Body of pancreas (tissue), 4 donors: ENCODE results near the gene FADS3. TPM values are rescaled to one million over a fixed set of nuclear protein-coding genes. Genes with fewer than 3 reads are reported as not detected.
A peak's percentile ranks its signal among the peaks of the same experiment; 100 is the strongest.

Source experiments
- ATAC-seq: fragments of 150-250 bp; one replicate; pipeline ENCODE4 v1.9.1; 2016
- DNase-seq, 4 donors: peaks; one replicate each; pipeline ENCODE4 v3.0.0-alpha.2; 2019
- H3K27ac ChIP-seq, 4 donors: fragments of 200-600 bp; sonication (generic); 1 replicate in 3 of 4; 2 replicates in 1 of 4; pipeline versions ENCODE4 v1.5.1 to v1.6.1; 2016 to 2019; ENCODE audit warnings: mild to moderate bottlenecking in 1 of 4, mixed read lengths in 1 of 4, moderate library complexity in 1 of 4
- H3K27me3 ChIP-seq, 2 donors: fragments of 200-600 bp; sonication (generic); one replicate each; pipeline ENCODE4 v1.6.0; 2016; ENCODE audit warnings: mild to moderate bottlenecking in 1 of 2
- H3K36me3 ChIP-seq, 2 donors: fragments of 200-600 bp; sonication (generic); replicated peaks in 1 of 2; 2 replicates each; pipeline ENCODE4 v1.5.1; 2016; ENCODE audit warnings: low read depth in 2 of 2; ENCODE audit not compliant: insufficient read depth in 1 of 2
- H3K4me1 ChIP-seq: fragments of 200-600 bp; sonication (generic); one replicate; pipeline ENCODE4 v1.6.0; 2016
- H3K4me3 ChIP-seq, 2 donors: fragments of 200-600 bp; sonication (generic); 1 replicate in 1 of 2; 2 replicates in 1 of 2; pipeline ENCODE4 v1.5.1; 2016 to 2019
- H3K9me3 ChIP-seq, 3 donors: fragments of 200-600 bp; sonication (generic); 1 replicate in 2 of 3; 2 replicates in 1 of 3; pipeline ENCODE4 v1.5.1; 2016
- POLR2A ChIP-seq, 3 donors: fragments of 450-650 bp; IDR thresholded peaks; one replicate each; pipeline ENCODE4 v1.6.1; 2016; ENCODE audit warnings: antibody characterized with exemption in 3 of 3, mild to moderate bottlenecking in 2 of 3
- WGBS, 2 donors: methylation state at CpG; one replicate each; pipeline ENCODE4 v1.1.5; 2017; 5-methylcytosine and 5-hydroxymethylcytosine counted together
- intact Hi-C: fragments of 100-400 bp; cut with DNase I; formaldehyde crosslinking; loops from one replicate; pipeline ENCODE4 v1.15.1; 2023
- total RNA-seq, 2 donors: library from RNA; depleted of rRNA; stranded (reverse); fragments of >200 nt; gene quantifications; one replicate each; pipeline ENCODE4 v1.1.0, GENCODE V29; 2016
- TF ChIP-seq, protein P1 (sequence below), 7 experiments: fragments of 450-650 bp in 4 of 7; fragments of 200-600 bp in 3 of 7; sonication (generic) in 3 of 7; IDR thresholded peaks; one replicate each; pipeline ENCODE4 v1.5.1; 2016 to 2019; ENCODE audit warnings: antibody characterized with exemption in 7 of 7

Gene FADS3
- total RNA-seq, 2 donors from 2014 or later: 30.9 to 33.0 TPM

DNA sequence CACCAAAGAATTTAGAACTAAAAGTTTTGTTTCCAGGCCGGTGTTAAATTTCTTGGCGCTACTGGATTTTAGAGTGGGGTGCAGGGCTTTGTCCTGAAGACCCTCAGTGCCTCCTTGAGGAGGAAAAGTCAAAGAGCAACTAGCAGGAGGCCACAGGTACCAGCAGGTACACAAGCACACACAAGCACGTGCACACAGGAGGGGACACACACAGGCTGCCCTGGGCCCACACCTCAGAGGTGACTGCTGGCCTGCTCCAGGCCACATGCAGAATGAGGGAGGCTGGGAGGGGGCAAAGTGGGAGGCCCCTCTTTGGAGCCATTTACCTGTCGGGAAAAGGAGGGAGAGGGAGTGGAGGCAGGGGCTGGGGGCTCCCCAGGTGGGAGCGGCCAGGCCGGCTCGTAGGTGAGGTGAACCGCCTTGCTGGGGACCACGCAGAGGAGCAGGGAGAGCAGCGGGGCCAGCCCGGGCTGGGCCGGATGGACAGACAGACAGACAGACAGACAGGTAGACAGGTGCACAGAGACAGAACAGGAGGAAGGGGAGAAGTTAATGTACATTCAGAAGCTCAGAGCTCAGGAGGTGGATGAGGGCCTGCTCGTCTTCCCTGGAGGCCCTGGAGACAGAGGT is 13.8 kb upstream of the FADS3 start:
- no peaks in the 10 kb centered on the region for H3K9me3 ChIP-seq
- peak overlapping the region in 2 of 4 donors; percentile 46 to 58 for H3K27ac ChIP-seq
- H3K4me1 ChIP-seq: no peaks in the 10 kb centered on the region
- TF ChIP-seq, protein P1, sequence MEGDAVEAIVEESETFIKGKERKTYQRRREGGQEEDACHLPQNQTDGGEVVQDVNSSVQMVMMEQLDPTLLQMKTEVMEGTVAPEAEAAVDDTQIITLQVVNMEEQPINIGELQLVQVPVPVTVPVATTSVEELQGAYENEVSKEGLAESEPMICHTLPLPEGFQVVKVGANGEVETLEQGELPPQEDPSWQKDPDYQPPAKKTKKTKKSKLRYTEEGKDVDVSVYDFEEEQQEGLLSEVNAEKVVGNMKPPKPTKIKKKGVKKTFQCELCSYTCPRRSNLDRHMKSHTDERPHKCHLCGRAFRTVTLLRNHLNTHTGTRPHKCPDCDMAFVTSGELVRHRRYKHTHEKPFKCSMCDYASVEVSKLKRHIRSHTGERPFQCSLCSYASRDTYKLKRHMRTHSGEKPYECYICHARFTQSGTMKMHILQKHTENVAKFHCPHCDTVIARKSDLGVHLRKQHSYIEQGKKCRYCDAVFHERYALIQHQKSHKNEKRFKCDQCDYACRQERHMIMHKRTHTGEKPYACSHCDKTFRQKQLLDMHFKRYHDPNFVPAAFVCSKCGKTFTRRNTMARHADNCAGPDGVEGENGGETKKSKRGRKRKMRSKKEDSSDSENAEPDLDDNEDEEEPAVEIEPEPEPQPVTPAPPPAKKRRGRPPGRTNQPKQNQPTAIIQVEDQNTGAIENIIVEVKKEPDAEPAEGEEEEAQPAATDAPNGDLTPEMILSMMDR (IDR thresholded peaks at IDR 0.05): no peak
- TF ChIP-seq POLR2A (IDR thresholded peaks at IDR 0.05): no peak
- no peak overlapping the region for H3K4me3 ChIP-seq
- H3K36me3 ChIP-seq: no peaks in the 10 kb centered on the region
- H3K27me3 ChIP-seq: no peaks in the 10 kb centered on the region
- DNase-seq (no peak), ATAC-seq (no peak)
- intact Hi-C loops: no loop called here
- 85 to 88% methylated on average over 13 of the region's 13 CpGs for WGBS, 2 donors

- intact Hi-C loops: loop anchor here (5.0 kb wide), 2 partner anchors 43 to 153 kb away; no protein-coding TSS in a partner anchor
- ATAC-seq: peak; percentile 94
Observed at GRCh38 chr11:61904539-61905048, 13.2 kb upstream of the FADS3 start.

DNA sequence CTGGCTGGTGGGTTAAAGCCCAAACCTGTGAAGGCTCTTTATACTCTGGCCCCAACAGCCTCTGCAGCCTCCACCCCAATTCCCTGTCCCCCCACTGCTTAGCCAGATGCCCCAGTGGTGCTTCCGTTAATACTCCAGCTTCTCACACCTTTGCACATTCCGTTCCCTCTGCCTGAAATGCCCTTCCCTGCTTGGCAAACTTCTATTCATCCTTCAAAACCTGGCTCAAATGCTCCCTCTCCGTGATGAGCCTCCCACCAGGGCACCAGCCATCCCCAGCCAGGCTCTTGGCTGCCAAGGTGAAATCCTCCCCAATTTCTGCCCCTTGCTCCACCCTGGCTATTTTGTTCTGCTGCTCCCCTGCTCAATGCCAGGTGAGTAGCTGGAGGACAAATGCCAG is 12.5 kb upstream of the FADS3 start:
- Histone ChIP-seq H3K4me3 (no peak overlapping the region), H3K36me3 (no peaks in the 10 kb centered on the region), H3K9me3 (no peaks in the 10 kb centered on the region), H3K4me1 (no peaks in the 10 kb centered on the region), H3K27me3 (no peaks in the 10 kb centered on the region), H3K27ac (peak overlapping the region in 2 of 4 donors; percentile 16 to 58)
- 82 to 93% methylated on average over 3 of the region's 3 CpGs for WGBS, 2 donors
- TF ChIP-seq, protein P1 (IDR thresholded peaks at IDR 0.05): no peak
- no peak for TF ChIP-seq POLR2A (IDR thresholded peaks at IDR 0.05)
- DNase-seq: no peak
- no peak for ATAC-seq
- intact Hi-C loops: loop anchor here (5.0 kb wide), 2 partner anchors 43 to 153 kb away; no protein-coding TSS in a partner anchor

More at GRCh38 chr11:61904539-61905048, 13.2 kb upstream of the FADS3 start:
- peak overlapping the region in 3 of 4 donors; percentile 16 to 58 (median 46) for H3K27ac ChIP-seq
- H3K27me3 ChIP-seq: no peaks in the 10 kb centered on the region
- no peak overlapping the region for H3K4me3 ChIP-seq
- no peaks in the 10 kb centered on the region for H3K4me1 ChIP-seq
- H3K9me3 ChIP-seq: no peaks in the 10 kb centered on the region
- 33 to 40% methylated on average over 18 to 19 of the region's 19 CpGs for WGBS, 2 donors
- TF ChIP-seq, protein P1 (IDR thresholded peaks at IDR 0.05): no peak
- TF ChIP-seq POLR2A (IDR thresholded peaks at IDR 0.05): peak in 2 of 3 donors; percentile 32 to 34
- peak; percentile 75 to 86 (median 80) for DNase-seq
- H3K36me3 ChIP-seq: no peaks in the 10 kb centered on the region

- H3K4me3 ChIP-seq: no peak overlapping the region
- DNase-seq: no peak
- no peak overlapping the region for H3K27ac ChIP-seq
- no peaks in the 10 kb centered on the region for H3K4me1 ChIP-seq
- intact Hi-C loops: loop anchor here (5.0 kb wide), 2 partner anchors 45 to 155 kb away; no protein-coding TSS in a partner anchor
- TF ChIP-seq POLR2A (IDR thresholded peaks at IDR 0.05): no peak
- TF ChIP-seq, protein P1 (IDR thresholded peaks at IDR 0.05): no peak
- H3K36me3 ChIP-seq: no peaks in the 10 kb centered on the region
- 84 to 92% methylated on average over 7 to 11 of the region's 11 CpGs for WGBS, 2 donors
- H3K9me3 ChIP-seq: no peaks in the 10 kb centered on the region
- no peak for ATAC-seq
- H3K27me3 ChIP-seq: no peaks in the 10 kb centered on the region
Observed at GRCh38 chr11:61902313-61902712, 11.0 kb upstream of the FADS3 start.
